Activated naive CD8-positive, alpha-beta T cell treated with anti-CD3 and anti-CD28 coated beads for 36 hours (primary cell): ENCODE measurements around the gene SPR. TPM values are rescaled to one million over a fixed set of nuclear protein-coding genes. Genes with fewer than 3 reads are reported as not detected.

Experiments
- DNase-seq: peaks from one replicate; pipeline ENCODE4 v3.0.0; 2021
- H3K27ac Mint-ChIP-seq: one replicate; pipeline ENCODE4 v1.8.0; 2022; ENCODE audit warnings: mild to moderate bottlenecking, moderate library complexity, mixed read lengths
- H3K27me3 Mint-ChIP-seq: one replicate; pipeline ENCODE4 v1.8.0; 2022; ENCODE audit warnings: mild to moderate bottlenecking, mixed read lengths
- H3K36me3 Mint-ChIP-seq: one replicate; pipeline ENCODE4 v1.8.0; 2021; ENCODE audit warnings: mild to moderate bottlenecking, mixed read lengths
- H3K4me1 Mint-ChIP-seq: one replicate; pipeline ENCODE4 v1.8.0; 2021; ENCODE audit warnings: mixed read lengths
- H3K4me3 Mint-ChIP-seq: one replicate; pipeline ENCODE4 v1.8.0; 2022; ENCODE audit warnings: mild to moderate bottlenecking, moderate library complexity, mixed read lengths
- H3K9me3 Mint-ChIP-seq: one replicate; pipeline ENCODE4 v1.8.0; 2022; ENCODE audit warnings: mixed read lengths
- total RNA-seq, 2 experiments: library from RNA; stranded (reverse); gene quantifications; one replicate each; pipeline ENCODE4 v1.2.3, GENCODE V29; 2021

SPR gene
- total RNA-seq, 2 experiments from 2014 or later, result 13.9 TPM

GRCh38 chr2:72917138-72917876, 30.1 kb downstream of the SPR start, which contains the start of gene EMX1:
Gene EMX1 (plus strand): TSS chr2:72917519. CDS start chr2:72917853, 334 bp downstream.
- peaks cover 82% of the 10 kb centered on the region for H3K27me3 Mint-ChIP-seq
- H3K4me1 Mint-ChIP-seq, result peaks cover 28% of the 10 kb centered on the region
- no peaks in the 10 kb centered on the region for H3K9me3 Mint-ChIP-seq
- no peaks in the 10 kb centered on the region for H3K36me3 Mint-ChIP-seq
- DNase-seq, result peak; percentile 63
- peak within 1 kb of the TSS; percentile 72 for H3K4me3 Mint-ChIP-seq
- no peak within 1 kb of the TSS for H3K27ac Mint-ChIP-seq

- Mint-ChIP-seq H3K9me3 (no peaks in the 10 kb centered on the region), H3K4me1 (peaks cover 28% of the 10 kb centered on the region), H3K4me3 (no peak overlapping the region), H3K27ac (no peak overlapping the region), H3K36me3 (no peaks in the 10 kb centered on the region), H3K27me3 (peaks cover 84% of the 10 kb centered on the region)
- peak; percentile 30 for DNase-seq
Measured at GRCh38 chr2:72917877-72918553, 30.8 kb downstream of the SPR start.

GRCh38 chr2:72919414-72920317, 32.5 kb downstream of the SPR start:
- Mint-ChIP-seq H3K27me3 (peaks cover 82% of the 10 kb centered on the region), H3K36me3 (no peaks in the 10 kb centered on the region), H3K4me3 (no peak overlapping the region), H3K27ac (no peak overlapping the region), H3K9me3 (no peaks in the 10 kb centered on the region), H3K4me1 (peaks cover 27% of the 10 kb centered on the region)
- DNase-seq, result no peak

- Mint-ChIP-seq H3K9me3 (no peaks in the 10 kb centered on the region), H3K27ac (no peak overlapping the region), H3K4me1 (peaks cover 25% of the 10 kb centered on the region), H3K4me3 (peak overlapping the region; percentile 55), H3K36me3 (no peaks in the 10 kb centered on the region), H3K27me3 (peaks cover 73% of the 10 kb centered on the region)
- peak; percentile 59 for DNase-seq
Measured at GRCh38 chr2:72920318-72921087, 33.3 kb downstream of the SPR start.

- Mint-ChIP-seq H3K27me3 (peaks cover 69% of the 10 kb centered on the region), H3K4me1 (peaks cover 23% of the 10 kb centered on the region), H3K36me3 (no peaks in the 10 kb centered on the region), H3K4me3 (no peak overlapping the region), H3K27ac (no peak overlapping the region), H3K9me3 (no peaks in the 10 kb centered on the region)
- DNase-seq, result no peak
Measured at GRCh38 chr2:72921088-72921851, 34.1 kb downstream of the SPR start.

GRCh38 chr2:72921853-72922252, 34.6 kb downstream of the SPR start:
- H3K27ac Mint-ChIP-seq, result no peak overlapping the region
- peaks cover 19% of the 10 kb centered on the region for H3K4me1 Mint-ChIP-seq
- H3K9me3 Mint-ChIP-seq, result no peaks in the 10 kb centered on the region
- H3K4me3 Mint-ChIP-seq, result no peak overlapping the region
- no peak for DNase-seq
- no peaks in the 10 kb centered on the region for H3K36me3 Mint-ChIP-seq
- peaks cover 63% of the 10 kb centered on the region for H3K27me3 Mint-ChIP-seq

- Mint-ChIP-seq H3K4me3 (no peak overlapping the region), H3K36me3 (no peaks in the 10 kb centered on the region), H3K9me3 (no peaks in the 10 kb centered on the region), H3K27ac (no peak overlapping the region), H3K27me3 (peaks cover 53% of the 10 kb centered on the region), H3K4me1 (peaks cover 13% of the 10 kb centered on the region)
- no peak for DNase-seq
Measured at GRCh38 chr2:72923833-72924352, 36.7 kb downstream of the SPR start.

- Mint-ChIP-seq H3K9me3 (no peaks in the 10 kb centered on the region), H3K4me3 (no peak overlapping the region), H3K4me1 (peaks cover 11% of the 10 kb centered on the region), H3K27me3 (peaks cover 46% of the 10 kb centered on the region), H3K27ac (no peak overlapping the region), H3K36me3 (no peaks in the 10 kb centered on the region)
- DNase-seq, result peak; percentile 43
Measured at GRCh38 chr2:72924353-72925240, 37.4 kb downstream of the SPR start.

- Mint-ChIP-seq H3K9me3 (no peaks in the 10 kb centered on the region), H3K36me3 (no peaks in the 10 kb centered on the region), H3K27me3 (peaks cover 39% of the 10 kb centered on the region), H3K4me3 (no peak overlapping the region), H3K27ac (no peak overlapping the region), H3K4me1 (peaks cover 10% of the 10 kb centered on the region)
- DNase-seq, result no peak
Measured at GRCh38 chr2:72925328-72925943, 38.2 kb downstream of the SPR start.

- DNase-seq, result no peak
- H3K27me3 Mint-ChIP-seq, result peaks cover 30% of the 10 kb centered on the region
- H3K27ac Mint-ChIP-seq, result no peak overlapping the region
- H3K4me3 Mint-ChIP-seq, result no peak overlapping the region
- peaks cover 9% of the 10 kb centered on the region for H3K4me1 Mint-ChIP-seq
- H3K9me3 Mint-ChIP-seq, result no peaks in the 10 kb centered on the region
- H3K36me3 Mint-ChIP-seq, result no peaks in the 10 kb centered on the region
Measured at GRCh38 chr2:72926368-72926767, 39.2 kb downstream of the SPR start.

GRCh38 chr2:72926811-72927465, 39.7 kb downstream of the SPR start:
- DNase-seq, result no peak
- Mint-ChIP-seq H3K27ac (no peak overlapping the region), H3K36me3 (no peaks in the 10 kb centered on the region), H3K4me3 (no peak overlapping the region), H3K9me3 (no peaks in the 10 kb centered on the region), H3K27me3 (peaks cover 24% of the 10 kb centered on the region), H3K4me1 (peaks cover 9% of the 10 kb centered on the region)
